HepG2 (cell line): ENCODE measurements around the gene NCOA3. TPM values are rescaled to one million over a fixed set of nuclear protein-coding genes. Genes with fewer than 3 reads are reported as not detected.

Source experiments
- ARID2 ChIP-seq: sonication (generic); formaldehyde crosslinking; IDR thresholded peaks from 2 replicates; pipeline ENCODE4 v1.8.1; 2022; ENCODE audit warnings: mild to moderate bottlenecking, missing genetic modification reagents, borderline replicate concordance
- BORCS8-MEF2B ChIP-seq: sonication (generic); formaldehyde crosslinking; IDR thresholded peaks from 2 replicates; pipeline ENCODE4 v1.8.0; 2022; ENCODE audit warnings: mild to moderate bottlenecking, missing genetic modification reagents
- CAMTA2 ChIP-seq: sonication (generic); formaldehyde crosslinking; IDR thresholded peaks from 2 replicates; pipeline ENCODE4 v1.4.0; 2020; ENCODE audit warnings: mild to moderate bottlenecking, missing genetic modification reagents, borderline replicate concordance
- CEBPZ ChIP-seq: IDR thresholded peaks from 2 replicates; pipeline ENCODE4 v1.6.1; 2012; ENCODE audit warnings: low read length, improper control_type of control experiment
- DR1 ChIP-seq: sonication (generic); formaldehyde crosslinking; IDR thresholded peaks from 2 replicates; pipeline ENCODE4 v1.8.0; 2021; ENCODE audit warnings: mild to moderate bottlenecking, missing genetic modification reagents, inconsistent platforms
- HBP1 ChIP-seq: IDR thresholded peaks from 2 replicates; pipeline ENCODE4 v1.6.1; 2016; ENCODE audit warnings: low read depth, control low read depth
- MLLT10 ChIP-seq: sonication (generic); formaldehyde crosslinking; IDR thresholded peaks from 2 replicates; pipeline ENCODE4 v1.4.0; 2020; ENCODE audit warnings: missing genetic modification reagents
- MXD1 ChIP-seq: sonication (generic); formaldehyde crosslinking; IDR thresholded peaks from 2 replicates; pipeline ENCODE4 v1.4.0; 2020; ENCODE audit warnings: mild to moderate bottlenecking, missing genetic modification reagents
- TBX2 ChIP-seq: sonication (generic); formaldehyde crosslinking; IDR thresholded peaks from 2 replicates; pipeline ENCODE4 v1.5.0; 2020; ENCODE audit warnings: missing genetic modification reagents, mild to moderate bottlenecking, borderline replicate concordance
- TCF7L2 ChIP-seq: IDR thresholded peaks from 2 replicates; pipeline ENCODE4 v1.6.1; 2011; ENCODE audit warnings: mild to moderate bottlenecking, low read depth, low read length, moderate library complexity
- THAP8 ChIP-seq: sonication (generic); formaldehyde crosslinking; IDR thresholded peaks from 2 replicates; pipeline ENCODE4 v1.5.1; 2020; ENCODE audit warnings: missing genetic modification reagents, mild to moderate bottlenecking, borderline replicate concordance
- ZFP41 ChIP-seq: sonication (generic); formaldehyde crosslinking; IDR thresholded peaks from 2 replicates; pipeline ENCODE4 v1.4.0; 2020; ENCODE audit warnings: mild to moderate bottlenecking, missing genetic modification reagents, borderline replicate concordance
- ZNF136 ChIP-seq: sonication (generic); formaldehyde crosslinking; IDR thresholded peaks from 2 replicates; pipeline ENCODE4 v1.8.1; 2022; ENCODE audit warnings: low read depth, mild to moderate bottlenecking, moderate library complexity, missing genetic modification reagents
- ZNF329 ChIP-seq: sonication (generic); formaldehyde crosslinking; IDR thresholded peaks from 2 replicates; pipeline ENCODE4 v1.9.0; 2021; ENCODE audit warnings: low read depth, mild to moderate bottlenecking, missing genetic modification reagents
- ZNF747 ChIP-seq: sonication (generic); formaldehyde crosslinking; IDR thresholded peaks from 2 replicates; pipeline ENCODE4 v1.8.1; 2023; ENCODE audit warnings: missing genetic modification reagents, mild to moderate bottlenecking, borderline replicate concordance
- ZNF770 ChIP-seq: sonication (generic); formaldehyde crosslinking; IDR thresholded peaks from 2 replicates; pipeline ENCODE4 v1.5.0; 2020; ENCODE audit warnings: mild to moderate bottlenecking, missing genetic modification reagents
- ZNF773 ChIP-seq: sonication (generic); formaldehyde crosslinking; IDR thresholded peaks from 2 replicates; pipeline ENCODE4 v1.4.0; 2020; ENCODE audit warnings: missing genetic modification reagents, borderline replicate concordance
- polyA plus RNA-seq, 8 experiments: library from polyadenylated mRNA; depleted of rRNA in 3 of 8; stranded (reverse) in 7 of 8; unstranded in 1 of 8; fragments of >200 nt; fragmentation: Illumina TruSeq in 4 of 8; extraction: Trizol in 4 of 8; gene quantifications; 2 replicates each; pipeline versions ENCODE4 v1.2.1 to v1.2.3, GENCODE V29; 2011 to 2016; ENCODE audit warnings: low read depth in 4 of 8, missing spikeins in 1 of 8, mixed read lengths in 1 of 8; ENCODE audit not compliant: insufficient read depth in 1 of 8
- total RNA-seq, 5 experiments: library from RNA; depleted of rRNA; stranded (reverse); fragments of >200 nt; fragmentation: Illumina TruSeq; extraction: Trizol; gene quantifications; 2 replicates each; pipeline ENCODE4 v1.2.3, GENCODE V29; 2016; ENCODE audit warnings: low read depth in 1 of 5
- TF ChIP-seq, protein P1 (sequence below): sonication (generic); formaldehyde crosslinking; IDR thresholded peaks from 2 replicates; pipeline ENCODE4 v1.8.0; 2022; ENCODE audit warnings: missing genetic modification reagents, mild to moderate bottlenecking, borderline replicate concordance

Gene NCOA3
- total and polyA plus RNA-seq, 2 of the 13 experiments (the other 11 are each of a cell fraction or from before 2014, with no cell fraction given), result 35.0 to 56.8 TPM

DNA sequence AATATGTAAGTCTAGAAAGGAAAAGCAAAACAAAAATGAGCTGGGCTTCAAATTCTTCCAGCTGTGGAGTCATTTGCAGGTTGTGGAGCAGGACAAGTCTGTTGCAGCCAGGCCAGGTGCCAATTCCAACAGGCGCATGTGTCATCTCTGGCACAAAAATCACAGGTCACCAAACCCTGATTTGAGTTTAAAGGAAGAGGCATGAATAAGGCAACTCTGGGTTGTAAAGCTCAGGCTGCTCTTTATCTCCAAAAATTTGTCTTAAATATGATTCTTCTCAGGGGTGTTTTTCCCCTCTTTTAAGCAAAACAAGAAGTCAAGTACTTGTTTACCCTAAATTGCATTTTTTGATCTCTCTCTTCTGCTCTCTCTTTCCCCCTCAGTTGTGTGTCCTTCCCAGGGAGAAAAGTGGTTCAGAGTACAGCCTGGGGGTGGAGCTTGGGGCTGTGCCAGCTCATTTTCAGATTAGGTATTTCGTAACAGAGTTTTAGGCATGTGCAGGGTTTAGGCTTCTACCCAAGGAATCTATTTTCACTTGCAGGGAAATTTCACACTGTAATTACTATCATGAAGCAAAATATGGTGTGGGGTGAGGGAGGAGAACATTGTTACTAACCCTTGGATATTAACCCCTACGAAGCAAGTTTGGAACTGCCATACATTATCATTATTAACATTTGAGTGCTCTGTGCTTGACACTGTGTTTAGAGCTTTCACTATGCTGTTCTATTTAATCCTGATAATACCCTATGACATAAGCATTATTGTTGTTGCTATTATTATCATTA is 8.3 kb upstream of the NCOA3 start (continued):
- TF ChIP-seq HBP1 (CRISPR knock-in tag) (no peak; the same call in 1 of the 2 replicates), THAP8 (peak; percentile 72; the same call in 1 of the 2 replicates), MLLT10 (CRISPR knock-in tag) (no peak), MXD1 (CRISPR knock-in tag) (no peak), ZNF136 (peak; percentile 23; the same call in 1 of the 2 replicates), ZNF329 (CRISPR knock-in tag) (no peak), ZNF773 (CRISPR knock-in tag) (no peak), ZFP41 (CRISPR knock-in tag) (no peak), DR1 (CRISPR knock-in tag) (peak; percentile 9; the same call in 1 of the 2 replicates), CEBPZ (no peak), ARID2 (CRISPR knock-in tag) (peak; percentile 66; the same call in 1 of the 2 replicates), ZNF770 (CRISPR knock-in tag) (no peak), BORCS8-MEF2B (CRISPR knock-in tag) (no peak), TCF7L2 (no peak), TBX2 (CRISPR knock-in tag) (peak; percentile 92), CAMTA2 (CRISPR knock-in tag) (no peak; the same call in 1 of the 2 replicates), ZNF747 (CRISPR knock-in tag) (peak; percentile 67; the same call in 1 of the 2 replicates)
- TF ChIP-seq, protein P1, sequence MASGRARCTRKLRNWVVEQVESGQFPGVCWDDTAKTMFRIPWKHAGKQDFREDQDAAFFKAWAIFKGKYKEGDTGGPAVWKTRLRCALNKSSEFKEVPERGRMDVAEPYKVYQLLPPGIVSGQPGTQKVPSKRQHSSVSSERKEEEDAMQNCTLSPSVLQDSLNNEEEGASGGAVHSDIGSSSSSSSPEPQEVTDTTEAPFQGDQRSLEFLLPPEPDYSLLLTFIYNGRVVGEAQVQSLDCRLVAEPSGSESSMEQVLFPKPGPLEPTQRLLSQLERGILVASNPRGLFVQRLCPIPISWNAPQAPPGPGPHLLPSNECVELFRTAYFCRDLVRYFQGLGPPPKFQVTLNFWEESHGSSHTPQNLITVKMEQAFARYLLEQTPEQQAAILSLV, result no peak
